ENCODE data around the gene CEP55.

The CEP55 gene

GRCh38 chr10:93462881-93463280 is 33.5 kb upstream of the CEP55 start:
- TF ChIP-seq GATA2 (IDR thresholded peaks at IDR 0.05; ENCODE audit: low read depth, low read length) (no peak), GATA3 (IDR thresholded peaks at IDR 0.05; ENCODE audit: low read depth, low read length) (no peak)

- TF ChIP-seq GATA3 (IDR thresholded peaks at IDR 0.05; ENCODE audit: low read depth, low read length) = no peak
- TF ChIP-seq GATA2 (IDR thresholded peaks at IDR 0.05; ENCODE audit: low read depth, low read length) = no peak
These were observed 32.5 kb upstream of the CEP55 start for GRCh38 chr10:93463723-93464476.

GRCh38 chr10:93464776-93465388 is 31.5 kb upstream of the CEP55 start:
- TF ChIP-seq GATA3 (IDR thresholded peaks at IDR 0.05; ENCODE audit: low read depth, low read length) (no peak), GATA2 (IDR thresholded peaks at IDR 0.05; ENCODE audit: low read depth, low read length) (no peak)

GRCh38 chr10:93465806-93466675 is 30.4 kb upstream of the CEP55 start:
- TF ChIP-seq GATA3 (IDR thresholded peaks at IDR 0.05; ENCODE audit: low read depth, low read length) (no peak), GATA2 (IDR thresholded peaks at IDR 0.05; ENCODE audit: low read depth, low read length) (no peak)

GRCh38 chr10:93468461-93469213 is 27.8 kb upstream of the CEP55 start:
- TF ChIP-seq GATA2 (IDR thresholded peaks at IDR 0.05; ENCODE audit: low read depth, low read length) (no peak), GATA3 (IDR thresholded peaks at IDR 0.05; ENCODE audit: low read depth, low read length) (no peak)

GRCh38 chr10:93469454-93469853 is 27.0 kb upstream of the CEP55 start:
- no peak for TF ChIP-seq GATA2 (IDR thresholded peaks at IDR 0.05; ENCODE audit: low read depth, low read length)
- TF ChIP-seq GATA3 (IDR thresholded peaks at IDR 0.05; ENCODE audit: low read depth, low read length) = no peak

GRCh38 chr10:93471110-93471651 is 25.2 kb upstream of the CEP55 start:
- no peak for TF ChIP-seq GATA2 (IDR thresholded peaks at IDR 0.05; ENCODE audit: low read depth, low read length)
- TF ChIP-seq GATA3 (IDR thresholded peaks at IDR 0.05; ENCODE audit: low read depth, low read length) = no peak

GRCh38 chr10:93473161-93473560 is 23.3 kb upstream of the CEP55 start:
- TF ChIP-seq GATA3 (IDR thresholded peaks at IDR 0.05; ENCODE audit: low read depth, low read length) (no peak), GATA2 (IDR thresholded peaks at IDR 0.05; ENCODE audit: low read depth, low read length) (no peak)

GRCh38 chr10:93473804-93474472 is 22.5 kb upstream of the CEP55 start:
- TF ChIP-seq GATA3 (IDR thresholded peaks at IDR 0.05; ENCODE audit: low read depth, low read length) (no peak), GATA2 (IDR thresholded peaks at IDR 0.05; ENCODE audit: low read depth, low read length) (no peak)

GRCh38 chr10:93475227-93475626 is 21.2 kb upstream of the CEP55 start:
- no peak for TF ChIP-seq GATA2 (IDR thresholded peaks at IDR 0.05; ENCODE audit: low read depth, low read length)
- no peak for TF ChIP-seq GATA3 (IDR thresholded peaks at IDR 0.05; ENCODE audit: low read depth, low read length)

- TF ChIP-seq GATA3 (IDR thresholded peaks at IDR 0.05; ENCODE audit: low read depth, low read length) (no peak), GATA2 (IDR thresholded peaks at IDR 0.05; ENCODE audit: low read depth, low read length) (no peak)
These were observed 20.5 kb upstream of the CEP55 start for GRCh38 chr10:93475871-93476270.

GRCh38 chr10:93476756-93477155 is 19.7 kb upstream of the CEP55 start:
- TF ChIP-seq GATA3 (IDR thresholded peaks at IDR 0.05; ENCODE audit: low read depth, low read length) (no peak), GATA2 (IDR thresholded peaks at IDR 0.05; ENCODE audit: low read depth, low read length) (no peak)

- no peak for TF ChIP-seq GATA2 (IDR thresholded peaks at IDR 0.05; ENCODE audit: low read depth, low read length)
These were observed 17.5 kb upstream of the CEP55 start for GRCh38 chr10:93478873-93479272.

Data from SH-SY5Y (cell line).